Peyer's patch (tissue), 4 donors: Measurements from ENCODE around the gene PXMP2. TPM values are rescaled to one million over a fixed set of nuclear protein-coding genes. Genes with fewer than 3 reads are reported as not detected.

Experiments
- DNase-seq, 3 donors: peaks; one replicate each; pipeline ENCODE4 v3.0.0-alpha.2; 2017 to 2019
- H3K27ac ChIP-seq, 4 donors: fragments of 200-600 bp; sonication (generic); one replicate each; pipeline ENCODE4 v1.5.1; 2016 to 2019
- H3K27me3 ChIP-seq, 2 donors: fragments of 200-600 bp; sonication (generic); one replicate each; pipeline ENCODE4 v1.5.1; 2019
- H3K36me3 ChIP-seq, 3 donors: fragments of 200-600 bp; sonication (generic); one replicate each; pipeline ENCODE4 v1.5.1; 2016 to 2019
- H3K4me1 ChIP-seq, 4 donors: fragments of 200-600 bp; sonication (generic); one replicate each; pipeline ENCODE4 v1.5.1; 2016 to 2019
- H3K4me3 ChIP-seq, 4 donors: fragments of 200-600 bp; sonication (generic); 1 replicate in 3 of 4; 2 replicates in 1 of 4; pipeline ENCODE4 v1.5.1; 2016 to 2019; ENCODE audit warnings: mild to moderate bottlenecking in 1 of 4
- H3K9me3 ChIP-seq, 4 donors: fragments of 200-600 bp; sonication (generic); one replicate each; pipeline ENCODE4 v1.5.1; 2016 to 2019; ENCODE audit warnings: mild to moderate bottlenecking in 1 of 4
- CTCF ChIP-seq, 6 experiments: fragments of 450-650 bp in 4 of 6; fragments of 200-600 bp in 2 of 6; sonication (generic) in 1 of 6; IDR thresholded peaks; one replicate each; pipeline ENCODE4 v1.5.1; 2017 to 2019; ENCODE audit warnings: antibody characterized with exemption in 6 of 6, mild to moderate bottlenecking in 3 of 6, moderate library complexity in 1 of 6
- POLR2A ChIP-seq, 2 donors: fragments of 450-650 bp; IDR thresholded peaks; one replicate each; pipeline ENCODE4 v1.5.1; 2017; ENCODE audit warnings: antibody characterized with exemption in 2 of 2, mild to moderate bottlenecking in 2 of 2, moderate library complexity in 2 of 2
- total RNA-seq, 4 donors: library from RNA; depleted of rRNA; stranded (reverse); fragments of >200 nt; gene quantifications; one replicate each; pipeline ENCODE4 v1.1.0, GENCODE V29; 2016

Gene PXMP2
- total RNA-seq, 4 donors from 2014 or later, result 19.8 to 157 (median 109) TPM

- no peak for DNase-seq
- H3K36me3 ChIP-seq, result peaks cover 0 to 62% (median 0%) of the 10 kb centered on the region in 3 donors
- no peak for TF ChIP-seq POLR2A (IDR thresholded peaks at IDR 0.05)
- no peak for TF ChIP-seq CTCF (IDR thresholded peaks at IDR 0.05)
- no peaks in the 10 kb centered on the region for H3K4me1 ChIP-seq
- no peak overlapping the region for H3K4me3 ChIP-seq
- no peaks in the 10 kb centered on the region for H3K27me3 ChIP-seq
- no peaks in the 10 kb centered on the region for H3K9me3 ChIP-seq
- no peak overlapping the region for H3K27ac ChIP-seq
Measured at GRCh38 chr12:132641811-132642650, 45.4 kb upstream of the PXMP2 start.

GRCh38 chr12:132642846-132643835 is 44.2 kb upstream of the PXMP2 start:
- Histone ChIP-seq H3K4me1 (no peaks in the 10 kb centered on the region), H3K27ac (no peak overlapping the region), H3K4me3 (no peak overlapping the region), H3K9me3 (no peaks in the 10 kb centered on the region), H3K27me3 (no peaks in the 10 kb centered on the region), H3K36me3 (peaks cover 0 to 60% (median 0%) of the 10 kb centered on the region in 3 donors)
- no peak for TF ChIP-seq CTCF (IDR thresholded peaks at IDR 0.05)
- no peak for TF ChIP-seq POLR2A (IDR thresholded peaks at IDR 0.05)
- DNase-seq, result no peak

- TF ChIP-seq CTCF (IDR thresholded peaks at IDR 0.05), result no peak
- no peak for TF ChIP-seq POLR2A (IDR thresholded peaks at IDR 0.05)
- Histone ChIP-seq H3K4me3 (no peak overlapping the region), H3K4me1 (no peaks in the 10 kb centered on the region), H3K9me3 (no peaks in the 10 kb centered on the region), H3K27ac (no peak overlapping the region), H3K36me3 (peaks cover 0 to 75% (median 0%) of the 10 kb centered on the region in 3 donors), H3K27me3 (no peaks in the 10 kb centered on the region)
- no peak for DNase-seq
Measured at GRCh38 chr12:132646850-132647249, 40.5 kb upstream of the PXMP2 start.

GRCh38 chr12:132647858-132648257 is 39.5 kb upstream of the PXMP2 start:
- no peak for DNase-seq
- Histone ChIP-seq H3K27ac (no peak overlapping the region), H3K9me3 (no peaks in the 10 kb centered on the region), H3K36me3 (peaks cover 0 to 72% (median 0%) of the 10 kb centered on the region in 3 donors), H3K27me3 (no peaks in the 10 kb centered on the region), H3K4me1 (no peaks in the 10 kb centered on the region), H3K4me3 (no peak overlapping the region)
- no peak for TF ChIP-seq POLR2A (IDR thresholded peaks at IDR 0.05)
- no peak for TF ChIP-seq CTCF (IDR thresholded peaks at IDR 0.05)

GRCh38 chr12:132648616-132649225 is 38.7 kb upstream of the PXMP2 start:
- no peaks in the 10 kb centered on the region for H3K27me3 ChIP-seq
- TF ChIP-seq CTCF (IDR thresholded peaks at IDR 0.05) (no peak), POLR2A (IDR thresholded peaks at IDR 0.05) (no peak)
- H3K4me1 ChIP-seq, result no peaks in the 10 kb centered on the region
- no peak overlapping the region for H3K27ac ChIP-seq
- no peaks in the 10 kb centered on the region for H3K9me3 ChIP-seq
- peaks cover 0 to 72% (median 0%) of the 10 kb centered on the region in 3 donors for H3K36me3 ChIP-seq
- no peak overlapping the region for H3K4me3 ChIP-seq
- DNase-seq, result no peak
